Measurements from ENCODE around the gene DDX19B.

GRCh38 chr16:70258065-70258464 is 40.9 kb upstream of the DDX19B start:
- TF ChIP-seq, protein P1, sequence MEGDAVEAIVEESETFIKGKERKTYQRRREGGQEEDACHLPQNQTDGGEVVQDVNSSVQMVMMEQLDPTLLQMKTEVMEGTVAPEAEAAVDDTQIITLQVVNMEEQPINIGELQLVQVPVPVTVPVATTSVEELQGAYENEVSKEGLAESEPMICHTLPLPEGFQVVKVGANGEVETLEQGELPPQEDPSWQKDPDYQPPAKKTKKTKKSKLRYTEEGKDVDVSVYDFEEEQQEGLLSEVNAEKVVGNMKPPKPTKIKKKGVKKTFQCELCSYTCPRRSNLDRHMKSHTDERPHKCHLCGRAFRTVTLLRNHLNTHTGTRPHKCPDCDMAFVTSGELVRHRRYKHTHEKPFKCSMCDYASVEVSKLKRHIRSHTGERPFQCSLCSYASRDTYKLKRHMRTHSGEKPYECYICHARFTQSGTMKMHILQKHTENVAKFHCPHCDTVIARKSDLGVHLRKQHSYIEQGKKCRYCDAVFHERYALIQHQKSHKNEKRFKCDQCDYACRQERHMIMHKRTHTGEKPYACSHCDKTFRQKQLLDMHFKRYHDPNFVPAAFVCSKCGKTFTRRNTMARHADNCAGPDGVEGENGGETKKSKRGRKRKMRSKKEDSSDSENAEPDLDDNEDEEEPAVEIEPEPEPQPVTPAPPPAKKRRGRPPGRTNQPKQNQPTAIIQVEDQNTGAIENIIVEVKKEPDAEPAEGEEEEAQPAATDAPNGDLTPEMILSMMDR (IDR thresholded peaks at IDR 0.05): no peak
- TF ChIP-seq POLR2AphosphoS5 (IDR thresholded peaks at IDR 0.05) (no peak), POLR2A (IDR thresholded peaks at IDR 0.05) (no peak), EP300 (IDR thresholded peaks at IDR 0.05) (no peak)
